22Rv1 (cell line): ENCODE measurements around the gene ING3.

Source experiments
- H3K27ac ChIP-seq: fragments of 450-650 bp; 2 replicates; pipeline ENCODE4 v1.5.1; 2017
- ZFX ChIP-seq: fragments of 450-650 bp; IDR thresholded peaks from 2 replicates; pipeline ENCODE4 v1.6.1; 2017; ENCODE audit warnings: antibody characterized with exemption, borderline replicate concordance
- TF ChIP-seq, protein P1 (sequence below): fragments of 450-650 bp; IDR thresholded peaks from 2 replicates; pipeline ENCODE4 v1.5.1; 2017; ENCODE audit warnings: mild to moderate bottlenecking

The ING3 gene

DNA sequence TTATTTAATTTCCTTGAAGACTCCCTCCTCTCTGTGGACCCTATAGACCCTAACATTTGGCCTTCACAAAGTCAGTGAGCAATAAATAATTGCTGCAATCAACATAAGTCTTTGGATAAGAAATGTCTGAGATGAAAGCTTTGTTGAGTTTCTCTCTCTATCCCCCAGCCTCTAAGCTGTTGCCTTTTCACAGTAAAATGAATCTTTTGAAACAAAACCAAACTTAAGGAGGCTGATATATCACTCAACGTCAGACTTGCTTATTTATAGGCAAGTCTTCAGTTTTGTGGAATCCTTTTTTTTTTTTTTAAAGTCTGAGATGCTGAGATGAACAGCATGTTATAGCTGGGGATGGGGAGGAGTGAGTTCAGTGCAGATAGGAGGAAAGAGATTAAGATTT is 47.9 kb downstream of the ING3 start:
- no peak for TF ChIP-seq ZFX
- TF ChIP-seq, protein P1, sequence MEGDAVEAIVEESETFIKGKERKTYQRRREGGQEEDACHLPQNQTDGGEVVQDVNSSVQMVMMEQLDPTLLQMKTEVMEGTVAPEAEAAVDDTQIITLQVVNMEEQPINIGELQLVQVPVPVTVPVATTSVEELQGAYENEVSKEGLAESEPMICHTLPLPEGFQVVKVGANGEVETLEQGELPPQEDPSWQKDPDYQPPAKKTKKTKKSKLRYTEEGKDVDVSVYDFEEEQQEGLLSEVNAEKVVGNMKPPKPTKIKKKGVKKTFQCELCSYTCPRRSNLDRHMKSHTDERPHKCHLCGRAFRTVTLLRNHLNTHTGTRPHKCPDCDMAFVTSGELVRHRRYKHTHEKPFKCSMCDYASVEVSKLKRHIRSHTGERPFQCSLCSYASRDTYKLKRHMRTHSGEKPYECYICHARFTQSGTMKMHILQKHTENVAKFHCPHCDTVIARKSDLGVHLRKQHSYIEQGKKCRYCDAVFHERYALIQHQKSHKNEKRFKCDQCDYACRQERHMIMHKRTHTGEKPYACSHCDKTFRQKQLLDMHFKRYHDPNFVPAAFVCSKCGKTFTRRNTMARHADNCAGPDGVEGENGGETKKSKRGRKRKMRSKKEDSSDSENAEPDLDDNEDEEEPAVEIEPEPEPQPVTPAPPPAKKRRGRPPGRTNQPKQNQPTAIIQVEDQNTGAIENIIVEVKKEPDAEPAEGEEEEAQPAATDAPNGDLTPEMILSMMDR, result no peak
- H3K27ac ChIP-seq, result no peak overlapping the region

DNA sequence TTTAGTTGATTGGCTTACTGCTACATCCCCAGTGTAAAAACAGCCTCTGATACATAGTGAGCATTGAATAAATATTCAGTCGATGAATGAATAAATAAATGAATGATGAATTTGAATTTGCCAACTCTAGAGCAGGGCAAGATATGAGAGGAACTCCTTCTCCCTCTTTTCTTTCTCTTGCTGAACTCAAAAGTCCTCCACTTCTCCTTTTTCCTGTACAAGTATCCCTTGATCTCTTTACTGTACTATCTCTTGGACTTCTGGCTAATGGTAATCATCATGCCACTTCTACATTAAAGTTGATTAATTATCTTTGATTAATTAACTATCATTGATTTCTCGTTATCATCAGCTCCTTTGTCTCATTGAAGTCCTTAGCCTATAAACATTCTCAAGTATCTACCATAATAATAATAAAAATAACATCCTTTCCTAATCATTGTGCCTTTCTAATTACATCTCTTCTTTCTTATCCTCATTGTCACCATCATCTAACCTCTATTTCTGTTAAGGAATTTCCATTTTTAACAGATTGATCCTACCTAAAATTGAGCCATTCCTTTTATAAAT is 48.5 kb downstream of the ING3 start:
- TF ChIP-seq ZFX, result no peak
- TF ChIP-seq, protein P1, result no peak
- H3K27ac ChIP-seq, result no peak overlapping the region

DNA sequence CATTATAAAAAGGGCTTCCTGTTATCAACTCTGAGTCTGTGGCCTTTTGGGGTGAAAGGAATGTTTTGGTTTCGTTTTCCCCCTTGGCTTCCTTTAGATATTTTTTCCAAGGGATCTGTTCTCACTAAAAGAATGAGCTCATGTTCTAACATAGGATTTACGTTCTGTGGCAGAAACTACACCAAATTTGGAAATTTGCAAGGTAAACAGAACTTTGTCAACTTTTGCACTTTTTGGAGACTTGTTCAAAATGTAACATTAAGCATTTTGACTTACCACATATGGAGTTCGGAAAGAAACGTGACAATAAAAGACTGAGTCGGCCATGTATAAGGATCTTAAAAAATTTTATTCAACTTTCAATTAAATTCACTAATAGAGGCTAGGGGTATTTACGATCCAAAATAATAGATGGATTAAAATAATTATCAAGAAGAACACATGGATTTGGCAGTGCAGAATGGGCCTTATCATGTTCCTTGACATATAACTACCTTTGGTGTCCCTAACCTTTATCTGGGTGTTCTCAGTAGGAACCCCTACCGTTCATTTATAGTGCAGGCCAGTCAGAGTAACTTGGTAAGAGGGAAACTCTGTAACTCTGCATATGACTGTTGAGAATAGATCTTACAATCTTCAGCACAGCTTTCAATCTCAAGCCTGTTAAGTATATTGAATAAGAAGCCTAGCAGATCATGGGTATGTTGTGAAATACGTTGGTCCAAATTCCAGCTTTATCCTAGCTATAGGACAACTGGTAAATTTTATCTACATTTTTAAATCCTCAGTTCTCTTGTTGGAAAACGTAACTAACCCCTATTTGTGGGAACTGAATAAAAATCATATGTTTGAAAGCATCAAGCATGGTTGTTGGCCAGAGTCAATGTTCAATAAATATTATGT is 49.8 kb downstream of the ING3 start:
- TF ChIP-seq ZFX, result no peak
- TF ChIP-seq, protein P1, result no peak
- no peak overlapping the region for H3K27ac ChIP-seq

DNA sequence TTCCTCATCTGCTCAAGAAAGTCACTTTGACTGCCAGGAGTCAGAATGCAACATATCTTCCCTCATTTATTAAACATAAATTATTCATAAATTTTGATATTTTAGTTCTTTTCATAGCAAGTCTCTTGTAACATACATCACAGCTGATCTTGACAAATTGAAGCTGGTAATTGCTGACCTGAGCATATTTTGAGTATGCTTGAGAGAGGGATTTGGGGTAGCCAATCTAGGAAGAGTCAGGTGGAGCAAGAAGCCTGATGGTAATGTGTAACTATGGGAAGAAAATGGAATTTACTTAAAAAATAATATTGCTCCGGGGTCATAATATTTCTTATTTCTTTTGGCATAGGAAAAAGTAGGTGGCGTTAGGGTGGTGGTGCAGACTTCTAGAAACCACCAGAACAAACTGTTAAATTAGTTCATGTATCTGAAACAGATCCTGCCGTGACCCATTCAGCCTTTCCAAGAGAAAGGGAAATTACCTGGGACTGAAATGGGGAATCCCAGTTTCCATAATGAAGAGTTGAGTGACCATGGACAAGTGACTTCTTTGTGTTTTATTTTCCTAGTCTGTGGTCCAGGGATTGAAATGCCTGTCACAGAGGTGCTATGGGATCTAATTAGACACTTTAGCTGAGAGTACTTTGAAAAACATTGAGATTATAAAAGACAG is 50.8 kb downstream of the ING3 start:
- H3K27ac ChIP-seq, result no peak overlapping the region

DNA sequence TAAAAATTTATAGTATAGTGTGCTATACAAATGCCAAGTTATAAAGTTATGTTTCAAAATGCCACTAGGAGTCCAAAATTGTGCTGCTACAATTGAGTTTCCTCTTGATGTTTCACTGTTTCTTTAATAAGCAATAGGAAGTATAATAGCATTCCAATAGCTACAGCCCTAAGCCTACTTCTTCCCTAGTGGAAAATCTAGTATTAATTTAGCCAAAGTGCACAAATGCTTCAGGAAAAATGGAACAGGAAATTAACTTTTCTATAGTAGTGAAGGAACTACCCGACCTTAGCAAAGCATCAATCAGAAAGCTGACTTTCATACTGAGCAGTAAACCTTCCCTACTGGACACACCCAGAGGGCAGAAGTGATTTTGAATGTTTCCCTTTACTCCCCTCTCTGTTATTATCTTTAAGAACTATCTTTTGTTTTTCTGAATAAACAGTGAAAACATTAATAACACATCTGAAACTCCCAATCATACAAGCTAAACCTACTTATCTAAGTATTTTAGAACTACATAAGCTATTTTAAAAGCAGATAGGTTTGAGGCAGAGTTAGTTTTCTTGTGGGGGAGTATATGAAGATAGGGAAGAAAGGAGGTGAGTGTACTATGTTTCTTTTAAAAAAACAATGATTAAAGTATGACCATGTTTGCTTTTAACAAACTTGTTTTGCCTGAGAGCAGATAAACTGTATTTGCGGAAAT is 51.6 kb downstream of the ING3 start:
- H3K27ac ChIP-seq, result no peak overlapping the region
- TF ChIP-seq ZFX, result no peak
- TF ChIP-seq, protein P1, result no peak

More for the DNA sequence above, 50.8 kb downstream of the ING3 start:
- no peak for TF ChIP-seq ZFX
- TF ChIP-seq, protein P1, result no peak

DNA sequence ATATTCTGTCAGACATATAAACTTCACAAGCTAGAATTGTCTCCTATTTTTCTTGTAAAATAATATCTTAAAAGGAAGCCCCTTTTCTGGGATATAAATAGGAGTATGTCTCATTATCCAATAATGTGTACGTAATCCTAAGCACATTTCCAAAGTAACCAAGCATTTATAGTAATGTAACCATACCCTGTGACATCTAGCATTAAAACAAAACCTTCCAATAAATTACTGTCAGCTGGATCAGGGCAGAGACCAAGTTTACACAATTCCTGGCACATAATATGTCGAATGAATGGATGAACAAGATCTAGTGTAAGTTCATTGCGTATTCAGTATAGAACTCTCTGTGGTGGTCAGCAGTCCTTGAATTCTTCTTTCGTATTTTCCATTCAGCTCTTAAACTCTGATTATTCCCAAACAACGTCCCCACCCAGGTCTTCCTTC is 52.2 kb downstream of the ING3 start:
- TF ChIP-seq, protein P1, result no peak
- TF ChIP-seq ZFX, result no peak
- no peak overlapping the region for H3K27ac ChIP-seq
